Common myeloid progenitor, CD34-positive (primary cell): Measurements from ENCODE around the gene STK10.

Experiments
- CTCF ChIA-PET: fragments of 350-600 bp; sonication (Branson Sonifier 250); formaldehyde crosslinking; loops from one replicate; lab custom pipeline; 2021; ENCODE audit warnings: antibody characterized with exemption; lab: Charles Lee
- POLR2A ChIA-PET: fragments of 350-600 bp; sonication (Branson Sonifier 250); formaldehyde crosslinking; loops from one replicate; lab custom pipeline; 2021; ENCODE audit warnings: antibody characterized with exemption; lab: Charles Lee
- DNase-seq, 3 donors: peaks; one replicate each; pipeline versions ENCODE4 v3.0.0 to v3.0.0-alpha.2; 2013
- H3K27ac ChIP-seq, 2 experiments: 1 replicate in 1 of 2; 2 replicates in 1 of 2; pipeline ENCODE4 v1.7.0; 2013; ENCODE audit warnings: inconsistent platforms in 2 of 2, low read length in 2 of 2, mild to moderate bottlenecking in 2 of 2, low read depth in 1 of 2, moderate library complexity in 1 of 2; ENCODE audit not compliant: severe bottlenecking in 2 of 2, insufficient read depth in 1 of 2, poor library complexity in 1 of 2
- H3K27me3 ChIP-seq, 5 experiments: replicated peaks in 2 of 5; 1 replicate in 3 of 5; 2 replicates in 2 of 5; pipeline versions ENCODE4 v1.6.1 to v1.7.0; 2013; ENCODE audit warnings: low read length in 4 of 5, mild to moderate bottlenecking in 2 of 5, moderate library complexity in 2 of 5, inconsistent platforms in 1 of 5; ENCODE audit not compliant: insufficient read depth in 5 of 5, control insufficient read depth in 4 of 5
- H3K36me3 ChIP-seq, 4 experiments: 1 replicate in 2 of 4; 2 replicates in 2 of 4; pipeline versions ENCODE4 v1.6.1 to v1.7.0; 2013; ENCODE audit warnings: low read length in 3 of 4, control low read depth in 1 of 4, mild to moderate bottlenecking in 1 of 4; ENCODE audit not compliant: control insufficient read depth in 4 of 4, insufficient read depth in 4 of 4
- H3K4me1 ChIP-seq, 4 experiments: 1 replicate in 3 of 4; 2 replicates in 1 of 4; pipeline versions ENCODE4 v1.6.1 to v1.7.1; 2013; ENCODE audit warnings: low read length in 3 of 4, mild to moderate bottlenecking in 3 of 4, control low read depth in 1 of 4, inconsistent platforms in 1 of 4, moderate library complexity in 1 of 4; ENCODE audit not compliant: control insufficient read depth in 4 of 4, insufficient read depth in 4 of 4; ENCODE audit errors: control extremely low read depth in 1 of 4
- H3K4me3 ChIP-seq, 7 experiments: 1 replicate in 4 of 7; 2 replicates in 3 of 7; pipeline versions ENCODE4 v1.5.1 to v1.7.0; 2013; ENCODE audit warnings: mild to moderate bottlenecking in 7 of 7, low read length in 6 of 7, moderate library complexity in 6 of 7, inconsistent platforms in 2 of 7, low read depth in 2 of 7, control low read depth in 1 of 7; ENCODE audit not compliant: insufficient read depth in 4 of 7, control insufficient read depth in 1 of 7; ENCODE audit errors: extremely low read depth in 1 of 7
- H3K9me3 ChIP-seq, 5 experiments: 1 replicate in 4 of 5; 2 replicates in 1 of 5; pipeline versions ENCODE4 v1.6.1 to v1.7.1; 2013; ENCODE audit warnings: low read length in 4 of 5, mild to moderate bottlenecking in 2 of 5, inconsistent platforms in 1 of 5, low read depth in 1 of 5, moderate library complexity in 1 of 5; ENCODE audit not compliant: control insufficient read depth in 4 of 5, insufficient read depth in 2 of 5; ENCODE audit errors: control extremely low read depth in 1 of 5
- WGBS: methylation state at CpG from one replicate; pipeline ENCODE4 v1.1.5; 2013; ENCODE audit not compliant: insufficient coverage; 5-methylcytosine and 5-hydroxymethylcytosine counted together

STK10 gene

GRCh38 chr5:172118891-172119290 lies 69.1 kb downstream of the STK10 start:
- Histone ChIP-seq H3K4me1 (peaks cover 5 to 66% (median 41%) of the 10 kb centered on the region in 4 experiments), H3K9me3 (no peaks in the 10 kb centered on the region), H3K27me3 (no peaks in the 10 kb centered on the region), H3K4me3 (no peak overlapping the region), H3K27ac (no peak overlapping the region), H3K36me3 (peaks cover 3 to 57% (median 6%) of the 10 kb centered on the region in 4 experiments)
- ChIA-PET POLR2A (no interaction called here), CTCF (interaction anchor here (1.1 to 3.1 kb wide), 4 partner anchors 9 to 54 kb away, joined by 3 to 15 read pairs (median 6); no protein-coding TSS in a partner anchor)
- no peak for DNase-seq
- 92% methylated on average over 8 of the region's 11 CpGs for WGBS

GRCh38 chr5:172117977-172118701 lies 69.9 kb downstream of the STK10 start:
- H3K4me1 ChIP-seq: peaks cover 10 to 68% (median 43%) of the 10 kb centered on the region in 4 experiments
- no peak overlapping the region for H3K27ac ChIP-seq
- no peaks in the 10 kb centered on the region for H3K9me3 ChIP-seq
- WGBS: 78% methylated on average over 6 of the region's 9 CpGs
- H3K27me3 ChIP-seq: no peaks in the 10 kb centered on the region
- H3K36me3 ChIP-seq: peaks cover 3 to 51% (median 5%) of the 10 kb centered on the region in 4 experiments
- no peak overlapping the region for H3K4me3 ChIP-seq
- ChIA-PET POLR2A (no interaction called here), CTCF (interaction anchor here (0.6 to 3.1 kb wide), 3 partner anchors 10 to 55 kb away, joined by 3 to 15 read pairs (median 3); no protein-coding TSS in a partner anchor)
- peak in 2 of 3 donors; percentile 33 to 37 for DNase-seq

- Histone ChIP-seq H3K9me3 (no peaks in the 10 kb centered on the region), H3K36me3 (peaks cover 3 to 47% (median 4%) of the 10 kb centered on the region in 4 experiments), H3K4me3 (peak overlapping the region in 3 of 7 experiments; percentile 20 to 40 (median 32)), H3K27me3 (no peaks in the 10 kb centered on the region), H3K4me1 (peaks cover 21 to 90% (median 67%) of the 10 kb centered on the region in 4 experiments), H3K27ac (peak overlapping the region in 1 of 2 experiments; percentile 62)
- POLR2A ChIA-PET: interaction anchor here (1.2 to 2.1 kb wide), 2 partner anchors 60 to 73 kb away, joined by 4 to 8 read pairs; partner anchors contain the start of gene STK10
- peak; percentile 75 to 90 (median 88) for DNase-seq
- 24% methylated on average over 4 of the region's 4 CpGs for WGBS
- CTCF ChIA-PET: interaction anchor here (0.9 to 3.1 kb wide), 7 partner anchors 8 to 74 kb away, joined by 3 to 15 read pairs (median 5); no protein-coding TSS in a partner anchor
Observed at GRCh38 chr5:172115541-172115982, 72.5 kb downstream of the STK10 start.

DNA sequence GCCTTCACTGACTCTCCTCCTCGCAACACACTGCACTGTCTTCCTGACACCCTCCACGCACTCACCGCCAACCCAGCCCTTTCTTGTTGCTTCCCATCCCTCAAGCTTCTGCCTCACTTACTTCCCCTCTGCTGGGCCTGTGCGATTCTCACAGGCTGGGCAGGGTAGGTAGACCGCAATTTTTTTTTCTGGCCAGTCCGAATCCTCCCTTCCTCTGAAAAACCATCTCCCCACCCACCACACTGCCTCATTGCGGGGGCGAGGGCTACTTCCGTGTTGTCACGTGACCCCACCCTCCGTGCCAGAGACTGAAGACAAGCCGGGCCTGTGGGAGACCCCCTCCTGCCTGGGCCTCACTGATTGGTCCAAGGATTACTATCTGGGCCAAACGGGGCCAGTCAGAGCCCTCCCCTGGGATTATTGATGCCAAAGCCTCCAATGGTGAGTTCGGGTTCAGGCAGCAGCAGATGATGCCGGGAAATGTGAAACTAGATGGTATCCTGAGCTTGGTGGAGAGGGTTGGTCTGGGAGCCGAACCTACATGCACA lies 73.1 kb downstream of the STK10 start:
- ChIA-PET POLR2A (interaction anchor here (0.9 to 2.1 kb wide), 4 partner anchors 9 to 73 kb away, joined by 3 to 8 read pairs (median 4); partner anchors contain the start of gene STK10), CTCF (interaction anchor here (1.0 to 3.0 kb wide), 8 partner anchors 9 to 74 kb away, joined by 3 to 15 read pairs (median 4); partner anchors contain the start of gene STK10)
- H3K9me3 ChIP-seq: no peaks in the 10 kb centered on the region
- 7% methylated on average over 16 of the region's 16 CpGs for whole genome bisulfite sequencing
- peak; percentile 91 to 97 (median 95) for DNase-seq
- peaks cover under 1 to 42% (median 4%) of the 10 kb centered on the region in 4 experiments for H3K36me3 ChIP-seq
- no peaks in the 10 kb centered on the region for H3K27me3 ChIP-seq
- peak overlapping the region; percentile 25 to 62 for H3K27ac ChIP-seq
- H3K4me1 ChIP-seq: peaks cover 22 to 91% (median 72%) of the 10 kb centered on the region in 4 experiments
- peak overlapping the region in 4 of 7 experiments; percentile 20 to 51 (median 41) for H3K4me3 ChIP-seq

GRCh38 chr5:172113036-172113435 lies 75.0 kb downstream of the STK10 start:
- DNase-seq: peak; percentile 56 to 91 (median 89)
- WGBS: 0% methylated on average over 1 of the region's 7 CpGs

DNA sequence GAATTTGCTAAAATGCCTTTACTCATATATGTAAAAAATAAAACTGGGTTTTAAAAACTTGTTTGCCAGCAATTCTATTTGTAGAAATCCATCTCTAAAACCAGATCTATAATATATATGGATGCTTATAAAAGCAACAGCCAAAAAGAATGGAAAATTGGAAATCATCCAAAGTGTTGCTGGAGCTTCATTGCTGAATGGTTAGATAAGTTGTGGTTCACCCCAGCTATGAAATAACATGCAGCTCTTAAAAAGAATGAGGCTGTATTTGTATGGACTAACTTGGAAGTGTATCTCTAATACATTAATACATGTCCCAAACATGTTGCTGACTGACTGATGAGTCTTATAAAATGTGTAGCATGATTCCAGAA lies 76.2 kb downstream of the STK10 start:
- Histone ChIP-seq H3K27ac (peak overlapping the region; percentile 25 to 93), H3K9me3 (no peaks in the 10 kb centered on the region), H3K4me3 (peak overlapping the region in 2 of 7 experiments; percentile 56 to 66), H3K36me3 (peaks cover 0 to 29% (median 2%) of the 10 kb centered on the region in 4 experiments), H3K27me3 (no peaks in the 10 kb centered on the region), H3K4me1 (peaks cover 29 to 94% (median 86%) of the 10 kb centered on the region in 4 experiments)
- POLR2A ChIA-PET: interaction anchor here (0.6 to 2.9 kb wide), 5 partner anchors 64 to 105 kb away, joined by 3 to 17 read pairs (median 6); partner anchors contain the start of gene STK10
- CTCF ChIA-PET: interaction anchor here (0.8 to 5.8 kb wide), 10 partner anchors 19 to 182 kb away, joined by 3 to 63 read pairs (median 4); partner anchors contain the start of gene STK10
- DNase-seq: peak in 1 of 3 donors; percentile 40

More at GRCh38 chr5:172113036-172113435, 75.0 kb downstream of the STK10 start:
- peak overlapping the region in 1 of 7 experiments; percentile 52 for H3K4me3 ChIP-seq
- peaks cover 0 to 31% (median 3%) of the 10 kb centered on the region in 4 experiments for H3K36me3 ChIP-seq
- H3K4me1 ChIP-seq: peaks cover 22 to 94% (median 77%) of the 10 kb centered on the region in 4 experiments
- no peaks in the 10 kb centered on the region for H3K9me3 ChIP-seq
- H3K27ac ChIP-seq: peak overlapping the region; percentile 25 to 49
- ChIA-PET POLR2A (no interaction called here), CTCF (interaction anchor here (1.3 to 5.8 kb wide), 2 partner anchors 63 to 170 kb away, joined by 3 to 63 read pairs; partner anchors contain the start of gene UBTD2)
- H3K27me3 ChIP-seq: no peaks in the 10 kb centered on the region
